Activated naive CD4-positive, alpha-beta T cell treated with anti-CD3 and anti-CD28 coated beads, Interleukin-2, amount 50 U/mL, for 24 hours (primary cell): ENCODE results near the gene SNAPC4.
"Not testable (repeated sequence)": the region's sequence is repeated elsewhere in the genome, so short reads cannot be mapped to it uniquely, and the experiment has no call there.

ENCODE experiments used
- H3K27ac Mint-ChIP-seq: one replicate; pipeline ENCODE4 v1.8.0; 2021; ENCODE audit warnings: mild to moderate bottlenecking, mixed read lengths
- H3K27me3 Mint-ChIP-seq: one replicate; pipeline ENCODE4 v1.8.0; 2021; ENCODE audit warnings: mixed read lengths
- H3K36me3 Mint-ChIP-seq: one replicate; pipeline ENCODE4 v1.8.0; 2021; ENCODE audit warnings: mixed read lengths
- H3K4me1 Mint-ChIP-seq: one replicate; pipeline ENCODE4 v1.8.0; 2021; ENCODE audit warnings: mixed read lengths
- H3K4me3 Mint-ChIP-seq: one replicate; pipeline ENCODE4 v1.8.0; 2021; ENCODE audit warnings: mild to moderate bottlenecking, mixed read lengths
- H3K9me3 Mint-ChIP-seq: one replicate; pipeline ENCODE4 v1.8.0; 2021; ENCODE audit warnings: mixed read lengths

SNAPC4 gene

GRCh38 chr9:136437839-136438547 lies 38.0 kb upstream of the SNAPC4 start:
- peak overlapping the region; percentile 55 for H3K27ac Mint-ChIP-seq
- no peaks in the 10 kb centered on the region for H3K27me3 Mint-ChIP-seq
- peak overlapping the region; percentile 81 for H3K4me3 Mint-ChIP-seq
- H3K36me3 Mint-ChIP-seq, result no peaks in the 10 kb centered on the region
- H3K4me1 Mint-ChIP-seq, result peaks cover 26% of the 10 kb centered on the region
- no peaks in the 10 kb centered on the region for H3K9me3 Mint-ChIP-seq

- peaks cover 26% of the 10 kb centered on the region for H3K4me1 Mint-ChIP-seq
- no peaks in the 10 kb centered on the region for H3K36me3 Mint-ChIP-seq
- H3K27ac Mint-ChIP-seq, result peak overlapping the region; percentile 68
- H3K9me3 Mint-ChIP-seq, result no peaks in the 10 kb centered on the region
- H3K27me3 Mint-ChIP-seq, result no peaks in the 10 kb centered on the region
- peak overlapping the region; percentile 81 for H3K4me3 Mint-ChIP-seq
Measured at GRCh38 chr9:136437430-136437829, 37.5 kb upstream of the SNAPC4 start.

GRCh38 chr9:136436055-136436634 lies 36.2 kb upstream of the SNAPC4 start:
- Mint-ChIP-seq H3K9me3 (no peaks in the 10 kb centered on the region), H3K27me3 (no peaks in the 10 kb centered on the region), H3K4me1 (peaks cover 26% of the 10 kb centered on the region), H3K4me3 (peak overlapping the region; percentile 81), H3K27ac (no peak overlapping the region), H3K36me3 (no peaks in the 10 kb centered on the region)

- Mint-ChIP-seq H3K27ac (no peak overlapping the region), H3K4me1 (peaks cover 26% of the 10 kb centered on the region), H3K27me3 (no peaks in the 10 kb centered on the region), H3K4me3 (no peak overlapping the region), H3K36me3 (no peaks in the 10 kb centered on the region), H3K9me3 (no peaks in the 10 kb centered on the region)
Measured at GRCh38 chr9:136434580-136435169, 34.7 kb upstream of the SNAPC4 start.

GRCh38 chr9:136433849-136434579 lies 34.0 kb upstream of the SNAPC4 start:
- H3K27me3 Mint-ChIP-seq, result no peaks in the 10 kb centered on the region
- no peaks in the 10 kb centered on the region for H3K9me3 Mint-ChIP-seq
- H3K4me3 Mint-ChIP-seq, result no peak overlapping the region
- no peaks in the 10 kb centered on the region for H3K36me3 Mint-ChIP-seq
- H3K27ac Mint-ChIP-seq, result no peak overlapping the region
- peaks cover 26% of the 10 kb centered on the region for H3K4me1 Mint-ChIP-seq

- no peaks in the 10 kb centered on the region for H3K9me3 Mint-ChIP-seq
- no peak overlapping the region for H3K27ac Mint-ChIP-seq
- no peaks in the 10 kb centered on the region for H3K27me3 Mint-ChIP-seq
- H3K4me1 Mint-ChIP-seq, result peaks cover 23% of the 10 kb centered on the region
- H3K36me3 Mint-ChIP-seq, result peaks cover 3% of the 10 kb centered on the region
- no peak overlapping the region for H3K4me3 Mint-ChIP-seq
Measured at GRCh38 chr9:136433043-136433715, 33.2 kb upstream of the SNAPC4 start.

GRCh38 chr9:136432591-136432990 lies 32.6 kb upstream of the SNAPC4 start:
- H3K27ac Mint-ChIP-seq, result no peak overlapping the region
- no peaks in the 10 kb centered on the region for H3K9me3 Mint-ChIP-seq
- H3K27me3 Mint-ChIP-seq, result no peaks in the 10 kb centered on the region
- peaks cover 3% of the 10 kb centered on the region for H3K36me3 Mint-ChIP-seq
- H3K4me1 Mint-ChIP-seq, result peaks cover 17% of the 10 kb centered on the region
- H3K4me3 Mint-ChIP-seq, result no peak overlapping the region

GRCh38 chr9:136431782-136432350 lies 31.9 kb upstream of the SNAPC4 start:
- Mint-ChIP-seq H3K9me3 (no peaks in the 10 kb centered on the region), H3K4me1 (peaks cover 9% of the 10 kb centered on the region), H3K27me3 (no peaks in the 10 kb centered on the region), H3K36me3 (peaks cover 3% of the 10 kb centered on the region), H3K27ac (no peak overlapping the region), H3K4me3 (no peak overlapping the region)

GRCh38 chr9:136430588-136431234 lies 30.7 kb upstream of the SNAPC4 start:
- peaks cover 3% of the 10 kb centered on the region for H3K36me3 Mint-ChIP-seq
- H3K4me1 Mint-ChIP-seq, result peaks cover under 1% of the 10 kb centered on the region
- no peak overlapping the region for H3K4me3 Mint-ChIP-seq
- no peaks in the 10 kb centered on the region for H3K9me3 Mint-ChIP-seq
- no peak overlapping the region for H3K27ac Mint-ChIP-seq
- no peaks in the 10 kb centered on the region for H3K27me3 Mint-ChIP-seq

- Mint-ChIP-seq H3K36me3 (peaks cover 4% of the 10 kb centered on the region), H3K4me1 (no peaks in the 10 kb centered on the region), H3K9me3 (no peaks in the 10 kb centered on the region), H3K27ac (no peak overlapping the region), H3K4me3 (no peak overlapping the region), H3K27me3 (no peaks in the 10 kb centered on the region)
Measured at GRCh38 chr9:136429683-136430491, 29.9 kb upstream of the SNAPC4 start.

- Mint-ChIP-seq H3K27me3 (no peaks in the 10 kb centered on the region), H3K4me1 (no peaks in the 10 kb centered on the region), H3K27ac (no peak overlapping the region), H3K36me3 (peaks cover 4% of the 10 kb centered on the region), H3K4me3 (no peak overlapping the region), H3K9me3 (no peaks in the 10 kb centered on the region)
Measured at GRCh38 chr9:136429075-136429628, 29.2 kb upstream of the SNAPC4 start.

GRCh38 chr9:136426787-136427186 lies 26.8 kb upstream of the SNAPC4 start:
- H3K27me3 Mint-ChIP-seq, result no peaks in the 10 kb centered on the region
- H3K9me3 Mint-ChIP-seq, result no peaks in the 10 kb centered on the region
- peak overlapping the region; percentile 10 for H3K27ac Mint-ChIP-seq
- H3K4me3 Mint-ChIP-seq, result no peak overlapping the region
- H3K36me3 Mint-ChIP-seq, result peaks cover 6% of the 10 kb centered on the region
- H3K4me1 Mint-ChIP-seq, result no peaks in the 10 kb centered on the region

- not testable (repeated sequence) for H3K9me3 Mint-ChIP-seq, H3K36me3 Mint-ChIP-seq, H3K4me3 Mint-ChIP-seq, H3K27ac Mint-ChIP-seq, H3K27me3 Mint-ChIP-seq, H3K4me1 Mint-ChIP-seq
Measured at GRCh38 chr9:136425367-136425766, 25.4 kb upstream of the SNAPC4 start.

GRCh38 chr9:136424750-136425362 lies 24.9 kb upstream of the SNAPC4 start:
- Mint-ChIP-seq H3K9me3 (no peaks in the 10 kb centered on the region), H3K27me3 (no peaks in the 10 kb centered on the region), H3K36me3 (peaks cover 8% of the 10 kb centered on the region), H3K4me1 (no peaks in the 10 kb centered on the region), H3K27ac (no peak overlapping the region), H3K4me3 (no peak overlapping the region)
